SK-N-SH (cell line): Measurements from ENCODE around the gene UTP25. TPM values are rescaled to one million over a fixed set of nuclear protein-coding genes. Genes with fewer than 3 reads are reported as not detected.

ENCODE experiments used
- CTCF ChIA-PET: fragments of 300-600, 350-600 bp; formaldehyde crosslinking; extraction: SDS; loops from one replicate; lab custom pipeline; 2021; lab: Yijun Ruan, JAX
- POLR2A ChIA-PET: fragments of 350-600 bp; sonication (Branson Sonifier 250); formaldehyde crosslinking; extraction: SDS; loops from one replicate; lab custom pipeline; 2020; ENCODE audit warnings: antibody characterized with exemption, inconsistent platforms; lab: Yijun Ruan, JAX
- DNase-seq: peaks from one replicate; pipeline ENCODE4 v3.0.0; 2012
- H2AFZ ChIP-seq: fragments of 200-600 bp; sonication (generic); 2 replicates; pipeline ENCODE4 v1.8.1; 2016; ENCODE audit warnings: antibody characterized with exemption, mild to moderate bottlenecking, low read depth
- H3F3A ChIP-seq: fragments of 200-600 bp; sonication (generic); replicated peaks from 2 replicates; pipeline ENCODE3; 2016; ENCODE audit warnings: antibody characterized with exemption, mild to moderate bottlenecking; ENCODE audit not compliant: insufficient read depth
- H3K27ac ChIP-seq, 2 experiments: fragments of 200-500 bp in 1 of 2; fragments of 200-600 bp in 1 of 2; sonication (Bioruptor generic) in 1 of 2; sonication (generic), shearing (Covaris generic) in 1 of 2; 2 replicates each; pipeline versions ENCODE4 v1.5.1 to v1.6.1; 2014 to 2016; ENCODE audit warnings: low read depth in 2 of 2, inconsistent platforms in 1 of 2, low read length in 1 of 2, mild to moderate bottlenecking in 1 of 2, mixed read lengths in 1 of 2
- H3K27me3 ChIP-seq: fragments of 200-600 bp; sonication (generic), shearing (Covaris generic); 2 replicates; pipeline ENCODE4 v1.6.1; 2016; ENCODE audit warnings: mixed run types; ENCODE audit not compliant: insufficient read depth
- H3K36me3 ChIP-seq, 2 experiments: fragments of 200-500 bp in 1 of 2; fragments of 200-600 bp in 1 of 2; sonication (Bioruptor generic) in 1 of 2; sonication (generic) in 1 of 2; replicated peaks in 1 of 2; 2 replicates each; pipeline versions ENCODE3 to v1.5.1; 2014 to 2016; ENCODE audit warnings: low read length in 1 of 2, mild to moderate bottlenecking in 1 of 2; ENCODE audit not compliant: insufficient read depth in 2 of 2, control insufficient read depth in 1 of 2
- H3K4me1 ChIP-seq, 2 experiments: fragments of 200-500 bp in 1 of 2; fragments of 200-600 bp in 1 of 2; sonication (Bioruptor generic) in 1 of 2; sonication (generic), shearing (Covaris generic) in 1 of 2; 2 replicates each; pipeline versions ENCODE4 v1.5.1 to v1.6.1; 2014 to 2016; ENCODE audit warnings: low read depth in 1 of 2, low read length in 1 of 2, mixed run types in 1 of 2; ENCODE audit not compliant: insufficient read depth in 2 of 2, control insufficient read depth in 1 of 2
- H3K4me2 ChIP-seq: fragments of 200-600 bp; sonication (generic), shearing (Covaris generic); 2 replicates; pipeline ENCODE4 v1.6.1; 2017; ENCODE audit warnings: mixed run types
- H3K4me3 ChIP-seq, 2 experiments: fragments of 200-500 bp in 1 of 2; fragments of 200-600 bp in 1 of 2; sonication (Bioruptor generic) in 1 of 2; sonication (generic), shearing (Covaris generic) in 1 of 2; 2 replicates each; pipeline versions ENCODE4 v1.5.1 to v1.8.1; 2014 to 2016; ENCODE audit warnings: low read depth in 2 of 2, inconsistent platforms in 1 of 2, low read length in 1 of 2, mild to moderate bottlenecking in 1 of 2, mixed read lengths in 1 of 2, moderate library complexity in 1 of 2
- H3K79me2 ChIP-seq: fragments of 200-600 bp; sonication (generic); 2 replicates; pipeline ENCODE4 v1.8.1; 2017; ENCODE audit warnings: mild to moderate bottlenecking; ENCODE audit not compliant: insufficient read depth
- H3K9ac ChIP-seq: fragments of 200-600 bp; sonication (generic); 2 replicates; pipeline ENCODE4 v1.6.1; 2017; ENCODE audit warnings: mixed run types
- H3K9me2 ChIP-seq: fragments of 200-600 bp; sonication (generic); 2 replicates; pipeline ENCODE4 v1.6.1; 2017; ENCODE audit warnings: mixed run types
- H3K9me3 ChIP-seq: fragments of 200-600 bp; sonication (generic); 2 replicates; pipeline ENCODE4 v1.6.1; 2017; ENCODE audit warnings: mixed run types, mild to moderate bottlenecking, moderate library complexity
- H4K20me1 ChIP-seq: fragments of 200-600 bp; sonication (generic); 2 replicates; pipeline ENCODE4 v1.6.1; 2017; ENCODE audit warnings: mild to moderate bottlenecking, mixed run types; ENCODE audit not compliant: insufficient read depth
- CHD2 ChIP-seq: fragments of 150-350 bp; IDR thresholded peaks from 2 replicates; pipeline ENCODE4 v1.6.1; 2018; ENCODE audit warnings: low read length; ENCODE audit not compliant: partially characterized antibody
- ELF1 ChIP-seq: IDR thresholded peaks from 2 replicates; pipeline ENCODE4 v1.4.0; 2012
- FOSL2 ChIP-seq: IDR thresholded peaks from 2 replicates; pipeline ENCODE4 v1.4.0; 2012; ENCODE audit warnings: low read depth, mild to moderate bottlenecking, moderate library complexity, borderline replicate concordance
- FOXM1 ChIP-seq: IDR thresholded peaks from 2 replicates; pipeline ENCODE4 v1.4.0; 2012; ENCODE audit warnings: low read depth, mild to moderate bottlenecking
- GATA2 ChIP-seq: sonication (generic); formaldehyde crosslinking; IDR thresholded peaks from 2 replicates; pipeline ENCODE4 v1.5.0; 2020; ENCODE audit warnings: mild to moderate bottlenecking, missing genetic modification reagents
- MEF2A ChIP-seq: IDR thresholded peaks from 2 replicates; pipeline ENCODE4 v1.4.0; 2012; ENCODE audit warnings: low read depth, borderline replicate concordance
- NFIC ChIP-seq: IDR thresholded peaks from 2 replicates; pipeline ENCODE4 v1.4.0; 2012; ENCODE audit warnings: borderline replicate concordance
- RCOR1 ChIP-seq: fragments of 150-350 bp; IDR thresholded peaks from 2 replicates; pipeline ENCODE4 v1.6.1; 2017; ENCODE audit warnings: antibody characterized with exemption, low read length
- RFX5 ChIP-seq: IDR thresholded peaks from 2 replicates; pipeline ENCODE4 v1.6.1; 2012; ENCODE audit warnings: mild to moderate bottlenecking, improper control_type of control experiment, low read length
- RXRA ChIP-seq: IDR thresholded peaks from 2 replicates; pipeline ENCODE4 v1.4.0; 2012; ENCODE audit warnings: low read depth, mild to moderate bottlenecking, borderline replicate concordance
- SMC3 ChIP-seq: IDR thresholded peaks from 2 replicates; pipeline ENCODE4 v1.6.1; 2012; ENCODE audit warnings: low read depth, low read length, improper control_type of control experiment
- TEAD4 ChIP-seq: IDR thresholded peaks from 2 replicates; pipeline ENCODE4 v1.4.0; 2012; ENCODE audit warnings: mild to moderate bottlenecking, borderline replicate concordance; ENCODE audit not compliant: insufficient read depth
- WGBS: methylation state at CpG from one replicate; pipeline ENCODE4 v1.1.6; 2017; ENCODE audit warnings: low lambda C conversion rate; 5-methylcytosine and 5-hydroxymethylcytosine counted together
- polyA plus RNA-seq, 3 experiments: library from polyadenylated mRNA; depleted of rRNA; stranded (reverse); fragments of >200 nt; gene quantifications; 2 replicates each; pipeline ENCODE4 v1.2.3, GENCODE V29; 2012
- TF ChIP-seq, protein P1 (sequence below): IDR thresholded peaks from 2 replicates; pipeline ENCODE4 v1.4.0; 2012; ENCODE audit warnings: low read depth
- TF ChIP-seq, protein P2 (sequence below): IDR thresholded peaks from 2 replicates; pipeline ENCODE4 v1.6.1; 2012; ENCODE audit warnings: mild to moderate bottlenecking, low read depth, low read length, moderate library complexity

The UTP25 gene
- polyA plus RNA-seq, 1 of the 3 experiments (the other 2 are of a cell fraction): 6.3 TPM

DNA sequence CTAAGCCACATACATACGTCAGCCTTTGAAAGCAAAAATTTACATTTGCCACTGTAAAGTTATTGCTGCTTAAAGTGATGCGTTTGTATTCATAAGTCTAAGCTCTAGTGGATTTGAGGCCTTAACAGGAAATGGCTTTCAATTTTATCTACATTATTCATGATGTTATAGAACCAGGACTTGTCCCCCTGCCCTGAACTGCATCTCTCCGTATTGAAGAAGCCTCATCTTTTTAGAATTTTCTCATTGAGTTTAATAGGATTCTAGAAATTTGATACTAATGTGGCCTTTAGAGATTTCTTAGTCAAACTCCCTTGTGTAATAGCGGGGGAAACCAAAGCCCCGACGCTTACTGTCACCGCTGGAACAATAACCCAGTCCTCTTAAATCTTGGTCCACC lies 9.9 kb downstream of the UTP25 start:
- H3K9ac ChIP-seq: no peak overlapping the region
- 96% methylated on average over 7 of the region's 7 CpGs for WGBS
- H2AFZ ChIP-seq: no peak overlapping the region
- peaks cover 11 to 79% of the 10 kb centered on the region in 2 experiments for H3K4me1 ChIP-seq
- ChIA-PET POLR2A (interaction anchor here (1.0 kb wide), 1 partner anchor 12 kb away, joined by 3 read pairs; no protein-coding TSS in a partner anchor), CTCF (interaction anchor here (0.6 to 6.3 kb wide), 5 partner anchors 8 to 23 kb away, joined by 3 to 33 read pairs (median 5); partner anchors contain the start of gene UTP25)
- H3K79me2 ChIP-seq: peaks cover 69% of the 10 kb centered on the region
- H4K20me1 ChIP-seq: no peaks in the 10 kb centered on the region
- peak overlapping the region in 1 of 2 experiments; percentile 98; a peak in 2 of 4 replicates for H3K27ac ChIP-seq
- TF ChIP-seq, protein P1, sequence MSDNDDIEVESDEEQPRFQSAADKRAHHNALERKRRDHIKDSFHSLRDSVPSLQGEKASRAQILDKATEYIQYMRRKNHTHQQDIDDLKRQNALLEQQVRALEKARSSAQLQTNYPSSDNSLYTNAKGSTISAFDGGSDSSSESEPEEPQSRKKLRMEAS: no peak
- TF ChIP-seq FOXM1 (no peak), RXRA (no peak), CHD2 (no peak), GATA2 (CRISPR knock-in tag) (no peak), RCOR1 (no peak), TEAD4 (no peak), RFX5 (no peak), FOSL2 (no peak), SMC3 (no peak)
- TF ChIP-seq, protein P2, sequence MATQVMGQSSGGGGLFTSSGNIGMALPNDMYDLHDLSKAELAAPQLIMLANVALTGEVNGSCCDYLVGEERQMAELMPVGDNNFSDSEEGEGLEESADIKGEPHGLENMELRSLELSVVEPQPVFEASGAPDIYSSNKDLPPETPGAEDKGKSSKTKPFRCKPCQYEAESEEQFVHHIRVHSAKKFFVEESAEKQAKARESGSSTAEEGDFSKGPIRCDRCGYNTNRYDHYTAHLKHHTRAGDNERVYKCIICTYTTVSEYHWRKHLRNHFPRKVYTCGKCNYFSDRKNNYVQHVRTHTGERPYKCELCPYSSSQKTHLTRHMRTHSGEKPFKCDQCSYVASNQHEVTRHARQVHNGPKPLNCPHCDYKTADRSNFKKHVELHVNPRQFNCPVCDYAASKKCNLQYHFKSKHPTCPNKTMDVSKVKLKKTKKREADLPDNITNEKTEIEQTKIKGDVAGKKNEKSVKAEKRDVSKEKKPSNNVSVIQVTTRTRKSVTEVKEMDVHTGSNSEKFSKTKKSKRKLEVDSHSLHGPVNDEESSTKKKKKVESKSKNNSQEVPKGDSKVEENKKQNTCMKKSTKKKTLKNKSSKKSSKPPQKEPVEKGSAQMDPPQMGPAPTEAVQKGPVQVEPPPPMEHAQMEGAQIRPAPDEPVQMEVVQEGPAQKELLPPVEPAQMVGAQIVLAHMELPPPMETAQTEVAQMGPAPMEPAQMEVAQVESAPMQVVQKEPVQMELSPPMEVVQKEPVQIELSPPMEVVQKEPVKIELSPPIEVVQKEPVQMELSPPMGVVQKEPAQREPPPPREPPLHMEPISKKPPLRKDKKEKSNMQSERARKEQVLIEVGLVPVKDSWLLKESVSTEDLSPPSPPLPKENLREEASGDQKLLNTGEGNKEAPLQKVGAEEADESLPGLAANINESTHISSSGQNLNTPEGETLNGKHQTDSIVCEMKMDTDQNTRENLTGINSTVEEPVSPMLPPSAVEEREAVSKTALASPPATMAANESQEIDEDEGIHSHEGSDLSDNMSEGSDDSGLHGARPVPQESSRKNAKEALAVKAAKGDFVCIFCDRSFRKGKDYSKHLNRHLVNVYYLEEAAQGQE: no peak
- no peaks in the 10 kb centered on the region for H3K9me2 ChIP-seq
- no peak overlapping the region for H3K4me3 ChIP-seq
- no peaks in the 10 kb centered on the region for H3K9me3 ChIP-seq
- DNase-seq: no peak
- H3F3A ChIP-seq: peaks cover 75% of the 10 kb centered on the region
- peaks cover 83 to 98% of the 10 kb centered on the region in 2 experiments for H3K36me3 ChIP-seq
- H3K4me2 ChIP-seq: no peak overlapping the region
- H3K27me3 ChIP-seq: no peaks in the 10 kb centered on the region

DNA sequence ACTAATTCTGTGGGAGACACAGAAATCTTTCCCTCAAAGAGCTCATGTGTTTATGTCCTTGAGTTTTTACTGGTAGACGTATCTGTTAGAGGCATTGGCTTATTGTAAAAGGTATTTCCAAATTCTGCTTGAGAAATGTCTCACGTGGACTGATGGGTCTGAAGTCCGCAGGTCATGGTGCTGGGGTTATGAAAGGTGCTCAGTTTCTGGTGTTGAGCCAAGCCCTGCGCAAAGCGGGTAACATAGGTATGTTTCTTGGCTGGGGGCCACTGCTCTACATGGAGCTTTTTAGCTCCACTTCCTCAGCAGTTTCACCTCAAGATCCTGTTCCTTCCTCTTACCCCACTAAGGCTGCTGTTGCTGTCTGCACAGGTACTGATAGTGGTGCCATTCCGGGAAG lies 10.8 kb downstream of the UTP25 start:
- no peak for DNase-seq
- Histone ChIP-seq H3K9me2 (no peaks in the 10 kb centered on the region), H3K9ac (no peak overlapping the region; the same call in 1 of the 2 replicates), H3K27ac (peak overlapping the region; percentile 93 to 98; a peak in 3 of 4 replicates), H3K9me3 (no peaks in the 10 kb centered on the region), H3K4me3 (no peak overlapping the region), H3K36me3 (peaks cover 83 to 98% of the 10 kb centered on the region in 2 experiments), H3K27me3 (no peaks in the 10 kb centered on the region), H3F3A (peaks cover 70% of the 10 kb centered on the region), H3K79me2 (peaks cover 69% of the 10 kb centered on the region), H2AFZ (no peak overlapping the region), H4K20me1 (no peaks in the 10 kb centered on the region), H3K4me2 (peak overlapping the region; percentile 51; the same call in 1 of the 2 replicates), H3K4me1 (peaks cover 11 to 73% of the 10 kb centered on the region in 2 experiments)
- no peak for TF ChIP-seq FOXM1
- TF ChIP-seq MEF2A: no peak
- no peak for TF ChIP-seq ELF1
- no peak for TF ChIP-seq NFIC
- 96% methylated on average over 6 of the region's 6 CpGs for WGBS
- ChIA-PET POLR2A (no interaction called here), CTCF (interaction anchor here (0.6 to 6.3 kb wide), 5 partner anchors 7 to 22 kb away, joined by 3 to 33 read pairs (median 5); partner anchors contain the start of gene UTP25)
